ENCODE results near the gene RRAS. TPM values are rescaled to one million over a fixed set of nuclear protein-coding genes. Genes with fewer than 3 reads are reported as not detected.
A peak's percentile ranks its signal among the peaks of the same experiment; 100 is the strongest.

The RRAS gene
- total RNA-seq, 1 donor from 2014 or later: 4.7 TPM

- Mint-ChIP-seq H3K4me1 (ENCODE audit: low read depth, unreplicated experiment) (peaks cover 10% of the 10 kb centered on the region), H3K27ac (ENCODE audit: unreplicated experiment) (peak within 1 kb of the TSS; percentile 78), H3K4me3 (ENCODE audit: unreplicated experiment) (peak within 1 kb of the TSS; percentile 90), H3K9me3 (ENCODE audit: unreplicated experiment) (peaks cover 13% of the 10 kb centered on the region), H3K27me3 (ENCODE audit: unreplicated experiment) (peaks cover 9% of the 10 kb centered on the region), H3K36me3 (ENCODE audit: unreplicated experiment) (no peaks in the 10 kb centered on the region)
- DNase-seq: peak; percentile 66
- no peak for TF ChIP-seq CTCF (IDR thresholded peaks at IDR 0.05; ENCODE audit: partially characterized antibody, unreplicated experiment)
These were observed 48.8 kb downstream of the RRAS start, which contains the start of gene PRR12 for GRCh38 chr19:49590971-49591730. Gene PRR12, plus strand, starts transcription at chr19:49591182. Its CDS starts 473 bp downstream, at chr19:49591655.

DNA sequence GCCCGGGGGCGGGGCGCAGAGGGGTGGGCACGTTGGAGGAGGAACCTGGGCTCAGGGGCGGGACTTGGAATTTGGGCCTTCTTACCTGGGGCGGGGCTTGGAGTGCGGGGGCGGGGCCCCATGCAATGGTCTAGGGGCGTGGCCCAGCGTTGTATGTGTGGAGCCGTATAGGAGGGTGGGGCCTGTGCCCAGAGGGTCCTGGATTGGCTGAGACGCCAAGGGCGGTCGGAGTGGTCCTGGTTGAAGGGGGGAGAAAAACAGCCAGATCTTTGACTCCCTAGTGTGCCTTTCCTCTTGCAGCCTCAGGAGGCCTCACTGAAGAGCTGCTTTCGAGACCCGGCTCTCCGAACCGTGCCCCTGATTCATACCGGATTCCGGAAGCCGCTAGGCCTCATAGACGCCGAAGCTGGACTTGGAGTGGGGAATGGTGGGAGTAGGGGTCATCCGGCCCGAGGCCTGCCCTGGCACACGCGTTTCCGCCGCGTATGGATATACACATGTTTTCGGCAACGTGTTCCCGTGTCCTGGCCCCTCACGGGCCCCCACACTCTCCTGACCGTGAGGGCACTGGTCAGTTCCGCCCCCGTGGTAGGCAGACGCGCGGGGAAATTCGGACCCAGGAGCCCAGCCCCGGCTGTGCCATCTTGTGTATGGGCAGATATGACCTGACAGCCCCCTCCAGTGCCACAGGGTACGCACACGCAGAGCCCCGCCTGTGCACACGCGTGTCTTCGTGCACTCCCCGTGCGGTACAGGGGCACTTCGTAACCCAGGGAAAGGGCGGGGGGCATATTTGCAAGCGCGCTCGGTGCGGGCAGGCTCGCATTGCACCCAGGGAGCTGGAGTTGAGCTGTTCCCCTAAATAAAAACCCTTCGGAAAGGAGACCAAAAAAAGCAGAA lies 49.6 kb downstream of the RRAS start:
- peak overlapping the region; percentile 78 for H3K27ac Mint-ChIP-seq (ENCODE audit: unreplicated experiment)
- peaks cover 9% of the 10 kb centered on the region for H3K27me3 Mint-ChIP-seq (ENCODE audit: unreplicated experiment)
- peaks cover 11% of the 10 kb centered on the region for H3K4me1 Mint-ChIP-seq (ENCODE audit: low read depth, unreplicated experiment)
- TF ChIP-seq CTCF (IDR thresholded peaks at IDR 0.05; ENCODE audit: partially characterized antibody, unreplicated experiment): no peak
- H3K9me3 Mint-ChIP-seq (ENCODE audit: unreplicated experiment): peaks cover 13% of the 10 kb centered on the region
- DNase-seq: peak; percentile 93
- no peaks in the 10 kb centered on the region for H3K36me3 Mint-ChIP-seq (ENCODE audit: unreplicated experiment)
- H3K4me3 Mint-ChIP-seq (ENCODE audit: unreplicated experiment): peak overlapping the region; percentile 90

GRCh38 chr19:49589502-49589905 lies 50.4 kb downstream of the RRAS start:
- Mint-ChIP-seq H3K4me1 (ENCODE audit: low read depth, unreplicated experiment) (peaks cover 12% of the 10 kb centered on the region), H3K27ac (ENCODE audit: unreplicated experiment) (peak overlapping the region; percentile 68), H3K36me3 (ENCODE audit: unreplicated experiment) (no peaks in the 10 kb centered on the region), H3K9me3 (ENCODE audit: unreplicated experiment) (peaks cover 13% of the 10 kb centered on the region), H3K27me3 (ENCODE audit: unreplicated experiment) (peaks cover 9% of the 10 kb centered on the region), H3K4me3 (ENCODE audit: unreplicated experiment) (peak overlapping the region; percentile 49)
- no peak for TF ChIP-seq CTCF (IDR thresholded peaks at IDR 0.05; ENCODE audit: partially characterized antibody, unreplicated experiment)
- no peak for DNase-seq

DNA sequence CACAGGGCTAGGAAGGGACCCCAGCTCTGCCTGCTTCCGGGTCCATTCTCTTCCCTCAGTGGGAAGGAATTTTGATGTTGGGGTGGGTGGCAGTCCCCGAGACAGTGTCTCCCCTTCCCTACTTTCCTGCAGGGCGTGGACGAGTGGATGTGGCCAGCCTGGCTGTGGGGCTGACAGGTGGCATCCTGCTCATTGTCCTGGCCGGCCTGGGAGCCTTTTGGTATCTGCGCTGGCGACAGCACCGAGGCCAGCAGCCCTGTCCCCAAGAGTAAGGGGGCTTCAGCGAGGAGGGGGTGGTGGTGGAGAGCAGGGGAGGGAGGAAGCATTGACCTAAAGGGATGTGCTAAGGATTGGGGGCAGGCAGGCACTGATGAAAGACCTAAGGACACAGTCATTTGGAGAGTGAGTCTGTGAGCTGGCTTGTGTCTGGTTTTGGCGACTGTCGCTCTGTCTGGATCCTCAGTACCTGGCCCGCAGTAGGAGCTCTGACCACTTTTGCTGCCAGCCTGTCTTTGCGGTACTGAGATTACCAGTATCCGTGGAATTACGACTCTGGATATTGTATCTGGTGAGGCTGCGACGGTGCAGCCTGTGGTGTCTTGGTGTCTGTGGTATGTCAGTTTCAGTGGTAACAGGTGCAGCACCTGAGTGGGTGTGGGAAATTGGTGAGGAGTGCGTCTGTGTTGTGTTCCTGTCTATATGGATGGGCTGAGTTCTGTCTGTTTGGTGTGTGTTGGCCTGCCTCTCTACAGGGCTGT lies 51.4 kb downstream of the RRAS start:
- H3K4me1 Mint-ChIP-seq (ENCODE audit: low read depth, unreplicated experiment): peaks cover 6% of the 10 kb centered on the region
- DNase-seq: no peak
- peaks cover 9% of the 10 kb centered on the region for H3K9me3 Mint-ChIP-seq (ENCODE audit: unreplicated experiment)
- peak overlapping the region; percentile 8 for H3K4me3 Mint-ChIP-seq (ENCODE audit: unreplicated experiment)
- H3K27me3 Mint-ChIP-seq (ENCODE audit: unreplicated experiment): peaks cover 2% of the 10 kb centered on the region
- TF ChIP-seq CTCF (IDR thresholded peaks at IDR 0.05; ENCODE audit: partially characterized antibody, unreplicated experiment): no peak
- H3K36me3 Mint-ChIP-seq (ENCODE audit: unreplicated experiment): no peaks in the 10 kb centered on the region
- H3K27ac Mint-ChIP-seq (ENCODE audit: unreplicated experiment): no peak overlapping the region

Measured in glutamatergic neuron (in vitro differentiated cells).